GM19372 (cell line): ENCODE results near the gene VRK1.

Experiments
- ATAC-seq: cut with Tn5 transposase; IDR thresholded peaks from one replicate; pipeline ENCODE4 v1.9.1; 2021; ENCODE audit warnings: mild to moderate bottlenecking, low read depth, moderate library complexity; ENCODE audit not compliant: unreplicated experiment

VRK1 gene

GRCh38 chr14:96817750-96818666 is 20.8 kb downstream of the VRK1 start:
- ATAC-seq = no peak

GRCh38 chr14:96821501-96821900 is 24.3 kb downstream of the VRK1 start:
- no peak for ATAC-seq

- ATAC-seq = no peak
Measured at GRCh38 chr14:96823652-96824051, 26.5 kb downstream of the VRK1 start.

GRCh38 chr14:96824283-96824682 is 27.1 kb downstream of the VRK1 start:
- ATAC-seq = no peak

- no peak for ATAC-seq
Measured at GRCh38 chr14:96826818-96827217, 29.6 kb downstream of the VRK1 start.

- ATAC-seq = no peak
Measured at GRCh38 chr14:96827290-96827689, 30.1 kb downstream of the VRK1 start.

GRCh38 chr14:96829791-96830190 is 32.6 kb downstream of the VRK1 start:
- ATAC-seq = no peak

GRCh38 chr14:96830946-96831345 is 33.8 kb downstream of the VRK1 start:
- ATAC-seq = no peak

- ATAC-seq = no peak
Measured at GRCh38 chr14:96832351-96832750, 35.2 kb downstream of the VRK1 start.

GRCh38 chr14:96838449-96838848 is 41.3 kb downstream of the VRK1 start:
- no peak for ATAC-seq

- no peak for ATAC-seq
Measured at GRCh38 chr14:96839251-96839650, 42.1 kb downstream of the VRK1 start.

GRCh38 chr14:96843137-96843536 is 46.0 kb downstream of the VRK1 start:
- no peak for ATAC-seq

- ATAC-seq = no peak
Measured at GRCh38 chr14:96844857-96845570, 47.8 kb downstream of the VRK1 start.

- no peak for ATAC-seq
Measured at GRCh38 chr14:96847451-96847850, 50.3 kb downstream of the VRK1 start.

GRCh38 chr14:96848011-96848410 is 50.8 kb downstream of the VRK1 start:
- no peak for ATAC-seq

- no peak for ATAC-seq
Measured at GRCh38 chr14:96849733-96850132, 52.6 kb downstream of the VRK1 start.

GRCh38 chr14:96851694-96852381 is 54.7 kb downstream of the VRK1 start:
- no peak for ATAC-seq

- ATAC-seq = peak; percentile 68
Measured at GRCh38 chr14:96852823-96853422, 55.7 kb downstream of the VRK1 start.

GRCh38 chr14:96858643-96859042 is 61.5 kb downstream of the VRK1 start:
- ATAC-seq = no peak

- ATAC-seq = no peak
Measured at GRCh38 chr14:96861568-96862310, 64.6 kb downstream of the VRK1 start.
